H1 (cell line): Measurements from ENCODE around the gene CASZ1. TPM values are rescaled to one million over a fixed set of nuclear protein-coding genes. Genes with fewer than 3 reads are reported as not detected.

ENCODE experiments used
- CTCF ChIA-PET: fragments of 300-600 bp; sonication (Branson Sonifier 250); formaldehyde crosslinking; loops from one replicate; lab custom pipeline; 2021; ENCODE audit not compliant: partially characterized antibody; lab: Charles Lee
- POLR2A ChIA-PET: fragments of 300-600 bp; sonication (Branson Sonifier 250); formaldehyde crosslinking; loops from one replicate; lab custom pipeline; 2021; ENCODE audit warnings: inconsistent platforms; ENCODE audit not compliant: partially characterized antibody; lab: Charles Lee
- DNase-seq, 2 experiments: peaks; one replicate each; pipeline versions ENCODE4 v3.0.0 to v3.0.0-alpha.2; 2010 to 2022; ENCODE audit warnings: low spot score in 2 of 2, low read depth in 1 of 2, mixed read lengths in 1 of 2
- FAIRE-seq: peaks from 2 replicates; lab custom pipeline; 2011; peaks lifted over from hg19 to GRCh38; lab: Jason Lieb, UNC
- H2AFZ ChIP-seq: 2 replicates; pipeline ENCODE4 v1.8.1; 2012; ENCODE audit warnings: low read length, inconsistent platforms
- H2AK5ac ChIP-seq: 2 replicates; pipeline ENCODE4 v1.6.1; 2013; ENCODE audit warnings: low read depth, low read length
- H2BK120ac ChIP-seq: replicated peaks from 2 replicates; pipeline ENCODE3; 2013; ENCODE audit warnings: low read depth, low read length, inconsistent platforms
- H2BK12ac ChIP-seq: 2 replicates; pipeline ENCODE4 v1.6.1; 2013; ENCODE audit warnings: low read depth, low read length
- H2BK15ac ChIP-seq: 2 replicates; pipeline ENCODE4 v1.6.1; 2013; ENCODE audit warnings: low read length
- H2BK20ac ChIP-seq: 2 replicates; pipeline ENCODE4 v1.6.1; 2013; ENCODE audit warnings: low read length
- H2BK5ac ChIP-seq: 2 replicates; pipeline ENCODE4 v1.6.1; 2013; ENCODE audit warnings: low read depth, low read length
- H3K14ac ChIP-seq: 2 replicates; pipeline ENCODE4 v1.6.1; 2013; ENCODE audit warnings: inconsistent platforms; ENCODE audit not compliant: insufficient read length
- H3K18ac ChIP-seq: 2 replicates; pipeline ENCODE4 v1.6.1; 2013; ENCODE audit warnings: low read length; ENCODE audit errors: extremely low read depth
- H3K23ac ChIP-seq: 2 replicates; pipeline ENCODE4 v1.6.1; 2013; ENCODE audit warnings: inconsistent platforms; ENCODE audit not compliant: insufficient read length
- H3K23me2 ChIP-seq: 2 replicates; pipeline ENCODE4 v1.6.1; 2013; ENCODE audit warnings: low read depth, low read length
- H3K27ac ChIP-seq: 2 replicates; pipeline ENCODE4 v1.6.1; 2011; ENCODE audit warnings: low read depth, low read length, inconsistent platforms
- H3K27me3 ChIP-seq, 4 experiments: replicated peaks in 1 of 4; 1 replicate in 1 of 4; 2 replicates in 3 of 4; pipeline versions ENCODE4 v1.6.1 to v1.8.1; 2011 to 2013; ENCODE audit warnings: low read length in 3 of 4, mild to moderate bottlenecking in 3 of 4, inconsistent platforms in 2 of 4, mixed read lengths in 2 of 4, moderate library complexity in 1 of 4; ENCODE audit not compliant: control insufficient read depth in 3 of 4, insufficient read depth in 3 of 4; ENCODE audit errors: extremely low read depth in 1 of 4
- H3K36me3 ChIP-seq, 4 experiments: 2 replicates each; pipeline versions ENCODE4 v1.6.1 to v1.8.1; 2011 to 2013; ENCODE audit warnings: mild to moderate bottlenecking in 4 of 4, low read length in 3 of 4, moderate library complexity in 2 of 4, control low read depth in 1 of 4, inconsistent platforms in 1 of 4; ENCODE audit not compliant: insufficient read depth in 4 of 4, control insufficient read depth in 2 of 4
- H3K4ac ChIP-seq: replicated peaks from 2 replicates; pipeline ENCODE3; 2013; ENCODE audit warnings: low read length, low read depth, mixed read lengths, inconsistent platforms; ENCODE audit not compliant: insufficient read length
- H3K4me1 ChIP-seq, 4 experiments: replicated peaks in 1 of 4; 1 replicate in 1 of 4; 2 replicates in 3 of 4; pipeline versions ENCODE4 v1.6.1 to v1.8.1; 2011 to 2013; ENCODE audit warnings: low read length in 3 of 4, inconsistent platforms in 2 of 4, mixed read lengths in 1 of 4; ENCODE audit not compliant: insufficient read depth in 4 of 4, control insufficient read depth in 3 of 4
- H3K4me2 ChIP-seq, 2 experiments: 2 replicates each; pipeline versions ENCODE4 v1.6.1 to v1.8.1; 2011 to 2013; ENCODE audit warnings: low read depth in 2 of 2, low read length in 2 of 2, control low read depth in 1 of 2, inconsistent platforms in 1 of 2, mild to moderate bottlenecking in 1 of 2; ENCODE audit not compliant: insufficient read depth in 1 of 2
- H3K4me3 ChIP-seq, 4 experiments: fragments of 200-600, 300-600 bp in 1 of 4; sonication (generic), shearing (Covaris generic), sonication (Bioruptor Twin) in 1 of 4; 2 replicates each; pipeline versions ENCODE4 v1.5.1 to v1.8.1; 2011 to 2016; ENCODE audit warnings: low read length in 4 of 4, low read depth in 3 of 4, control low read depth in 2 of 4, inconsistent platforms in 2 of 4, mild to moderate bottlenecking in 2 of 4, mixed read lengths in 1 of 4, moderate library complexity in 1 of 4; ENCODE audit not compliant: insufficient read depth in 2 of 4; ENCODE audit errors: extremely low read depth in 1 of 4
- H3K56ac ChIP-seq: replicated peaks from 2 replicates; pipeline ENCODE3; 2013; ENCODE audit warnings: low read depth, mild to moderate bottlenecking, mixed read lengths, low read length, inconsistent platforms; ENCODE audit not compliant: insufficient read length
- H3K79me1 ChIP-seq: 2 replicates; pipeline ENCODE4 v1.6.1; 2013; ENCODE audit warnings: low read depth, low read length, control low read depth
- H3K79me2 ChIP-seq, 2 experiments: 2 replicates each; pipeline versions ENCODE4 v1.6.1 to v1.8.1; 2012 to 2013; ENCODE audit warnings: low read length in 2 of 2, mild to moderate bottlenecking in 2 of 2, inconsistent platforms in 1 of 2; ENCODE audit not compliant: insufficient read depth in 2 of 2, control insufficient read depth in 1 of 2
- H3K9ac ChIP-seq, 4 experiments: replicated peaks in 1 of 4; 1 replicate in 1 of 4; 2 replicates in 3 of 4; pipeline versions ENCODE4 v1.6.1 to v1.8.1; 2011 to 2013; ENCODE audit warnings: low read depth in 3 of 4, low read length in 3 of 4, control low read depth in 2 of 4, mild to moderate bottlenecking in 2 of 4, moderate library complexity in 2 of 4, inconsistent platforms in 1 of 4; ENCODE audit errors: extremely low read depth in 1 of 4
- H3K9me3 ChIP-seq, 2 experiments: 2 replicates each; pipeline versions ENCODE4 v1.6.1 to v1.8.1; 2012 to 2013; ENCODE audit warnings: mild to moderate bottlenecking in 2 of 2, moderate library complexity in 2 of 2, control low read depth in 1 of 2, inconsistent platforms in 1 of 2, low read depth in 1 of 2, low read length in 1 of 2, mixed read lengths in 1 of 2; ENCODE audit not compliant: insufficient read depth in 2 of 2
- H4K20me1 ChIP-seq, 2 experiments: replicated peaks in 1 of 2; 2 replicates each; pipeline versions ENCODE3 to v1.8.1; 2011 to 2013; ENCODE audit warnings: inconsistent platforms in 2 of 2, low read length in 2 of 2, mild to moderate bottlenecking in 1 of 2; ENCODE audit not compliant: insufficient read depth in 2 of 2, control insufficient read depth in 1 of 2
- H4K5ac ChIP-seq: 2 replicates; pipeline ENCODE4 v1.6.1; 2013; ENCODE audit warnings: low read length, low read depth, mixed read lengths, inconsistent platforms; ENCODE audit not compliant: insufficient read length
- H4K8ac ChIP-seq: 2 replicates; pipeline ENCODE4 v1.8.0; 2013; ENCODE audit warnings: mild to moderate bottlenecking, moderate library complexity, low read length, inconsistent platforms; ENCODE audit not compliant: insufficient read depth; ENCODE audit errors: extremely low read depth
- H4K91ac ChIP-seq: replicated peaks from 2 replicates; pipeline ENCODE3; 2013; ENCODE audit warnings: low read length, mixed read lengths, inconsistent platforms; ENCODE audit not compliant: insufficient read length
- BACH1 ChIP-seq: IDR thresholded peaks from 2 replicates; pipeline ENCODE4 v1.6.1; 2012; ENCODE audit warnings: low read length, improper control_type of control experiment
- SP1 ChIP-seq: IDR thresholded peaks from 2 replicates; pipeline ENCODE4 v1.6.1; 2011; ENCODE audit warnings: low read depth, low read length
- TCF12 ChIP-seq: IDR thresholded peaks from 2 replicates; pipeline ENCODE4 v1.6.1; 2011; ENCODE audit warnings: low read depth, mild to moderate bottlenecking, low read length
- TEAD4 ChIP-seq: IDR thresholded peaks from 2 replicates; pipeline ENCODE4 v1.6.1; 2012; ENCODE audit warnings: low read depth, low read length, inconsistent platforms, mixed read lengths
- WGBS, 2 experiments: shearing (Covaris generic) in 1 of 2; methylation state at CpG; one replicate each; pipeline versions ENCODE4 v1.1.6 to v1.1.7; 2013 to 2015; ENCODE audit warnings: low lambda C conversion rate in 2 of 2, mixed read lengths in 2 of 2, inconsistent platforms in 1 of 2, low coverage in 1 of 2, missing lambda C conversion rate in 1 of 2; ENCODE audit not compliant: insufficient replicate concordance in 2 of 2, insufficient coverage in 1 of 2, insufficient read length in 1 of 2; ENCODE audit errors: extremely low coverage in 1 of 2, missing lambda C conversion rate in 1 of 2; 5-methylcytosine and 5-hydroxymethylcytosine counted together
- polyA plus RNA-seq, 7 experiments: library from polyadenylated mRNA; depleted of rRNA in 3 of 7; stranded (reverse) in 5 of 7; unstranded in 2 of 7; fragments of >200 nt in 5 of 7; fragments of 200-250 nt in 2 of 7; gene quantifications; 1 replicate in 5 of 7; 2 replicates in 1 of 7; 4 replicates in 1 of 7; pipeline versions ENCODE4 v1.2.1 to v1.2.3, GENCODE V29; 2011 to 2013; ENCODE audit warnings: missing spikeins in 2 of 7, mixed read lengths in 2 of 7
- total RNA-seq: library from RNA; stranded (reverse); fragmentation: NEBNext Ultra II Directional; extraction: Animal tissue kit (Norgen Biotek cat#: 25700); gene quantifications from 2 replicates; pipeline ENCODE4 v1.2.1, GENCODE V29; 2021
- TF ChIP-seq, protein P1 (sequence below): IDR thresholded peaks from 2 replicates; pipeline ENCODE4 v1.6.1; 2012; ENCODE audit warnings: inconsistent platforms

Gene CASZ1
- total and polyA plus RNA-seq, 2 of the 8 experiments (the other 6 are each of a cell fraction or from before 2014, with no cell fraction given) = 4.4 to 7.7 TPM

DNA sequence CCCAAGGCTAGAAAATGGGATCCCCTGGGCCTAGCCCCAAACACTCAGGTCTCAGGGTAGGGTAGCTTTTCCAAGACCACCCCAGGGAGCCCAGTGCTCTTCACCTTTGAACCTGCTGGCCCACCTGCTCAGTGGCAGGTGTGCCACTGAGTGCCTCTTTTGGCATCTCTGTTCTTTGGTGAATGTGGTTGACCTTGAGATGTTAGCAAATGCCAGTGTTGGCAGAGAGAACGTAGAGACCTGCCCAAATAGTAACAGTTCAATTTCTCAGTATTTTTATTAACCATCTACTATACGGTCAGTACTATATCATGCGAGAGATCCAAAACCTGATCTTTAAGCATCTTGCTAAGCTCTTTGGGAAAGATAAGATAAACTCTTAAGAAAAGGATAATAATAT lies 193.5 kb downstream of the CASZ1 start:
- no peaks in the 10 kb centered on the region for H3K79me1 ChIP-seq
- no peak overlapping the region for H3K4me2 ChIP-seq
- H2BK120ac ChIP-seq = no peak overlapping the region
- ChIA-PET POLR2A (no interaction called here), CTCF (interaction anchor here (1.0 kb wide), 1 partner anchor 191 kb away, joined by 3 read pairs; no protein-coding TSS in a partner anchor)
- no peak overlapping the region for H3K23ac ChIP-seq
- DNase-seq (peak in 1 of 2 experiments; percentile 29), FAIRE-seq (no peak)
- H2BK15ac ChIP-seq = no peak overlapping the region
- TF ChIP-seq SP1 (no peak), BACH1 (no peak), TEAD4 (no peak), TCF12 (no peak)
- TF ChIP-seq, protein P1, sequence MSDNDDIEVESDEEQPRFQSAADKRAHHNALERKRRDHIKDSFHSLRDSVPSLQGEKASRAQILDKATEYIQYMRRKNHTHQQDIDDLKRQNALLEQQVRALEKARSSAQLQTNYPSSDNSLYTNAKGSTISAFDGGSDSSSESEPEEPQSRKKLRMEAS = no peak
- WGBS, 2 experiments = 93% methylated on average over 3 of the region's 3 CpGs; no CpG with 5 or more reads in 1 of the 2 experiments
- no peak overlapping the region for H3K14ac ChIP-seq
- no peaks in the 10 kb centered on the region for H3K27me3 ChIP-seq
- H3K79me2 ChIP-seq = no peaks in the 10 kb centered on the region
- H3K23me2 ChIP-seq = no peaks in the 10 kb centered on the region
- peaks cover 0 to 1% of the 10 kb centered on the region in 2 experiments for H4K20me1 ChIP-seq
- H2BK20ac ChIP-seq = no peak overlapping the region
- H3K4me1 ChIP-seq = peaks cover 0 to 2% (median 0%) of the 10 kb centered on the region in 4 experiments; a peak in 1 of 7 replicates
- no peak overlapping the region for H3K18ac ChIP-seq
- no peak overlapping the region for H4K5ac ChIP-seq
- H3K36me3 ChIP-seq = no peaks in the 10 kb centered on the region; a peak in 1 of 8 replicates
- no peak overlapping the region for H3K27ac ChIP-seq
- no peak overlapping the region for H3K4ac ChIP-seq
- H3K9me3 ChIP-seq = no peaks in the 10 kb centered on the region
- H4K91ac ChIP-seq = no peak overlapping the region
- H4K8ac ChIP-seq = no peak overlapping the region
- H3K4me3 ChIP-seq = no peak overlapping the region
- no peak overlapping the region for H2AFZ ChIP-seq
- no peak overlapping the region for H3K56ac ChIP-seq
- no peak overlapping the region for H2AK5ac ChIP-seq
- H3K9ac ChIP-seq = no peak overlapping the region
- H2BK5ac ChIP-seq = no peak overlapping the region
- no peak overlapping the region for H2BK12ac ChIP-seq
